ENCODE measurements around the gene EIF3I.

Gene EIF3I

GRCh38 chr1:32181065-32181464 is 41.1 kb upstream of the EIF3I start:
- DNase-seq (ENCODE audit: low spot score), result no peak
- TF ChIP-seq CTCF (IDR thresholded peaks at IDR 0.05; ENCODE audit: extremely low read depth, missing control alignments), result no peak

- no peak for DNase-seq (ENCODE audit: low spot score)
Observed at GRCh38 chr1:32181563-32181962, 40.6 kb upstream of the EIF3I start.

GRCh38 chr1:32182060-32182459 is 40.1 kb upstream of the EIF3I start:
- DNase-seq (ENCODE audit: low spot score), result no peak
- no peak for TF ChIP-seq CTCF (IDR thresholded peaks at IDR 0.05; ENCODE audit: extremely low read depth, missing control alignments)

More at GRCh38 chr1:32181563-32181962, 40.6 kb upstream of the EIF3I start:
- no peak for TF ChIP-seq CTCF (IDR thresholded peaks at IDR 0.05; ENCODE audit: extremely low read depth, missing control alignments)

- no peak for TF ChIP-seq CTCF (IDR thresholded peaks at IDR 0.05; ENCODE audit: extremely low read depth, missing control alignments)
- no peak for DNase-seq (ENCODE audit: low spot score)
Observed at GRCh38 chr1:32184650-32185049, 37.6 kb upstream of the EIF3I start.

- no peak for TF ChIP-seq CTCF (IDR thresholded peaks at IDR 0.05; ENCODE audit: extremely low read depth, missing control alignments)
- DNase-seq (ENCODE audit: low spot score), result no peak
Observed at GRCh38 chr1:32186077-32186476, 36.1 kb upstream of the EIF3I start.

- DNase-seq (ENCODE audit: low spot score), result no peak
- TF ChIP-seq CTCF (IDR thresholded peaks at IDR 0.05; ENCODE audit: extremely low read depth, missing control alignments), result no peak
Observed at GRCh38 chr1:32186491-32186890, 35.7 kb upstream of the EIF3I start.

- no peak for TF ChIP-seq CTCF (IDR thresholded peaks at IDR 0.05; ENCODE audit: extremely low read depth, missing control alignments)
- no peak for DNase-seq (ENCODE audit: low spot score)
Observed at GRCh38 chr1:32187850-32188249, 34.4 kb upstream of the EIF3I start.

Data from GM20000 (cell line).